ENCODE measurements around the gene HSFX4. TPM values are rescaled to one million over a fixed set of nuclear protein-coding genes. Genes with fewer than 3 reads are reported as not detected.
A peak's percentile ranks its signal among the peaks of the same experiment; 100 is the strongest.

HSFX4 gene
- total RNA-seq, 1 donor from 2014 or later, result not detected

DNA sequence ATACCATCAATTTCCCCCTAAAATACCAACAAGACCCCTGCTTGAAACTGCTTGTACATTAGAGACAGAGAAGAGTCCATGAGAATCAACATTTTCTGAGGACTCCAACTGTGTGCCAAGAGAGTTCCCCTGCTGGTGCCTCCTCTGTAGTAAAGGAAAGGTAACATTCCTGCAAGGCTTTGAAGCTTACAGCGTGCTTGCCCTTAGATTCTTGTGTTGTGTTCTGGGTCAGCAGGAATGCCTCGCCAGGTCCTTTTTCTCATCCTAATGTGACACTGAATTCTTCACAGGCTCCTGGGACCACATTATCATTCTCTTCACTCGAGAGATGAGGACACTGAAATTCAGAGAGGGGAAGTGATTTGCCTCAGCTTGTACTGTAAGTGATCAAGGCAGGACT, 18.6 kb downstream of the HSFX4 start:
- H3K27me3 Mint-ChIP-seq (ENCODE audit: unreplicated experiment), result peaks cover 2% of the 10 kb centered on the region
- H3K36me3 Mint-ChIP-seq (ENCODE audit: low read depth, unreplicated experiment), result peaks cover 14% of the 10 kb centered on the region
- TF ChIP-seq, protein P1, sequence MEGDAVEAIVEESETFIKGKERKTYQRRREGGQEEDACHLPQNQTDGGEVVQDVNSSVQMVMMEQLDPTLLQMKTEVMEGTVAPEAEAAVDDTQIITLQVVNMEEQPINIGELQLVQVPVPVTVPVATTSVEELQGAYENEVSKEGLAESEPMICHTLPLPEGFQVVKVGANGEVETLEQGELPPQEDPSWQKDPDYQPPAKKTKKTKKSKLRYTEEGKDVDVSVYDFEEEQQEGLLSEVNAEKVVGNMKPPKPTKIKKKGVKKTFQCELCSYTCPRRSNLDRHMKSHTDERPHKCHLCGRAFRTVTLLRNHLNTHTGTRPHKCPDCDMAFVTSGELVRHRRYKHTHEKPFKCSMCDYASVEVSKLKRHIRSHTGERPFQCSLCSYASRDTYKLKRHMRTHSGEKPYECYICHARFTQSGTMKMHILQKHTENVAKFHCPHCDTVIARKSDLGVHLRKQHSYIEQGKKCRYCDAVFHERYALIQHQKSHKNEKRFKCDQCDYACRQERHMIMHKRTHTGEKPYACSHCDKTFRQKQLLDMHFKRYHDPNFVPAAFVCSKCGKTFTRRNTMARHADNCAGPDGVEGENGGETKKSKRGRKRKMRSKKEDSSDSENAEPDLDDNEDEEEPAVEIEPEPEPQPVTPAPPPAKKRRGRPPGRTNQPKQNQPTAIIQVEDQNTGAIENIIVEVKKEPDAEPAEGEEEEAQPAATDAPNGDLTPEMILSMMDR (IDR thresholded peaks at IDR 0.05; ENCODE audit: unreplicated experiment), result no peak
- H3K27ac Mint-ChIP-seq (ENCODE audit: unreplicated experiment), result peak overlapping the region; percentile 42
- no peak for DNase-seq (ENCODE audit: low spot score)
- H3K4me3 Mint-ChIP-seq (ENCODE audit: unreplicated experiment), result no peak overlapping the region
- peaks cover 6% of the 10 kb centered on the region for H3K4me1 Mint-ChIP-seq (ENCODE audit: unreplicated experiment)
- no peaks in the 10 kb centered on the region for H3K9me3 Mint-ChIP-seq (ENCODE audit: unreplicated experiment)

DNA sequence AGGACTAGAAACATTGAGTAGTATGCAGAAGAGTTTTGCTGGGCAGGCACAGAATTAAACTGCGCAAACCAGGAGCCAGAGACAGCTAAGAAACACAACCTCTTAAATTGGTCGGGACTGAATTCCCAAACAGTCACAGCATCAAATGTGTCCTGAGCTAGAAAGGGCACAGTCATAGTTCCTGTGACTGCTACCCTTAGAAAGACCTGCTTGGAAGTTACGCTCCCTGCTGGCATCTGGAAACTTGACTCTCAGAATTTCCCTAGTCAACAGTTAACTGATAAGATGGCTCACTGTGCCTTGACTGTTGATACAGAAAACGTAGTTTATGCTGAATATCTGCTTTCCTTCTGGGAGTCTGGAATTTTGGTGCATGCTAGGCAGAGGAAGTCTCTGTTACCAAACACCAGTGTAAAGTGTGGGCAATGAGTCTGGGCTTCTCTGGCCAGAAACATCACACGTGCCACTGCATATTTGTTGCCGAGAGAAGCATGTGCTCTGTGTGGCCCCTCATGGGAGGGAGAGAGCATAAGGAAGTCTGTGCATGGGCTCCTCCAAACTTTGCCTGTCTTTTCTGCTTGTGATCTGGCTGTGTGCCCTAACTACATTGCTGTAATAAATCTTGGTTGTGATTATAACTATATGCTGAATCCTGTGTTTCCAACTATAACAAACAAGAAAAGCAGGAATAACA, 20.5 kb downstream of the HSFX4 start:
- Mint-ChIP-seq H3K27me3 (ENCODE audit: unreplicated experiment) (peaks cover 2% of the 10 kb centered on the region), H3K4me3 (ENCODE audit: unreplicated experiment) (no peak overlapping the region), H3K4me1 (ENCODE audit: unreplicated experiment) (peaks cover 2% of the 10 kb centered on the region), H3K27ac (ENCODE audit: unreplicated experiment) (peak overlapping the region; percentile 24), H3K9me3 (ENCODE audit: unreplicated experiment) (no peaks in the 10 kb centered on the region), H3K36me3 (ENCODE audit: low read depth, unreplicated experiment) (peaks cover 9% of the 10 kb centered on the region)
- TF ChIP-seq, protein P1 (IDR thresholded peaks at IDR 0.05; ENCODE audit: unreplicated experiment), result no peak
- DNase-seq (ENCODE audit: low spot score), result no peak

DNA sequence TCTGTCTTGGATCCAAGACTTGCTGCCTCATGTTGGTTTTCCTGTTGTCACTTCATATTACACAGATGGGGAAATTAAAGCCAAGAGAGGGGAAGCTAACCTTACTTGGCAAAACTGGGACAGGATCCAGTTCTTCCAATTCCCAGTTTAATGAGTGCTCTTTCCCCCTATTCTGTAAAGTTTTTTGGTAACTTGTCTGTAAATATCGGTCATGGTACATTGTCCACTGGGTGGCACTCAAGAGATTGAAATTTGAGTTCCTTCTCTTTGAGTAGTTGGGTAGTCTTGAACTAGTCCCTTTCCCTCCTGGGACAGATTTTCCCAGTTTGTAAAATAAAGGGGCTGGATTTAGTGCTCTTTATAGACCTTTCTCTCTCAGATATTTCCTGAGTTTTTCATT, 21.3 kb downstream of the HSFX4 start:
- Mint-ChIP-seq H3K9me3 (ENCODE audit: unreplicated experiment) (no peaks in the 10 kb centered on the region), H3K4me1 (ENCODE audit: unreplicated experiment) (peaks cover 2% of the 10 kb centered on the region), H3K27me3 (ENCODE audit: unreplicated experiment) (peaks cover 1% of the 10 kb centered on the region), H3K27ac (ENCODE audit: unreplicated experiment) (no peak overlapping the region), H3K36me3 (ENCODE audit: low read depth, unreplicated experiment) (peaks cover 9% of the 10 kb centered on the region), H3K4me3 (ENCODE audit: unreplicated experiment) (no peak overlapping the region)
- TF ChIP-seq, protein P1 (IDR thresholded peaks at IDR 0.05; ENCODE audit: unreplicated experiment), result peak; percentile 25
- no peak for DNase-seq (ENCODE audit: low spot score)

DNA sequence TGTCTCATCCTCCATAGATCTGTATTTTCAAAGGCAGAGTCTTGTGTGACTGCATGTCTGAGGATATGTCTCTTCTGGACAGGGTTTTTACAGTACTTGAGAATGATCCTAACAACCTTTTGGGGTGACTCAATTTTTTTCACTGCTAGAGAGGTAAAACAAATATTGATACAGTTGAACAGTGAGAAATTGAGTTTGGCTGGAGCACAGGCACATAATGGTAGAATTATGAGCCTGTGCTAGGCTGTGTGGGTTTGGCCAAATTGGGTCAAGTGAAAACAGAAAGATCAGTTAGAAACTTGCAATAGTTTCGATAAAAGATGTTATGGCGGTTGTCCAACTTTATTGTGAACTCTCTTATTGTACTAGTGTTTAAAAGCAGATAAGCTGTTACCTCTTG, 32.2 kb downstream of the HSFX4 start:
- TF ChIP-seq, protein P1 (IDR thresholded peaks at IDR 0.05; ENCODE audit: unreplicated experiment), result no peak
- no peaks in the 10 kb centered on the region for H3K4me1 Mint-ChIP-seq (ENCODE audit: unreplicated experiment)
- no peaks in the 10 kb centered on the region for H3K9me3 Mint-ChIP-seq (ENCODE audit: unreplicated experiment)
- no peaks in the 10 kb centered on the region for H3K27me3 Mint-ChIP-seq (ENCODE audit: unreplicated experiment)
- H3K27ac Mint-ChIP-seq (ENCODE audit: unreplicated experiment), result no peak overlapping the region
- DNase-seq (ENCODE audit: low spot score), result no peak
- no peak overlapping the region for H3K4me3 Mint-ChIP-seq (ENCODE audit: unreplicated experiment)
- peaks cover 4% of the 10 kb centered on the region for H3K36me3 Mint-ChIP-seq (ENCODE audit: low read depth, unreplicated experiment)

DNA sequence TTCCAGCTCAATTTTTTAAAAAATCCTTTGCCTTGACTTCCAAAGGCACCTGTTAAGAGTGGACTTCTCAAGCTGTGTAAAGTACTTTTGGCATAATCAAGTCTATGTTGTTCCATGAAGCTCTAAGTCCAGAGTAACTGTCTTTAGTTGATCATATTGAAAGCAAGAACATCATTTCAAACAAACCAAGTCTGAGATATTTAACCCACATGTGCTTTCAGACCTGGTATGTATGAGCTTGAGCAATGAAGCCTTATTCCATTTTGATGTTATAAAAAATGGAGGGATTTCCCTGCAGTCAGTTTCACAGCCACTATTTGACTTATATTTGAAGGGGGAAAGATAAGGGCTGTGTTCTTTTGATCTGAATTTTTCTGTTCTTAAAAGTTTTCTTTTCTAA, 32.6 kb downstream of the HSFX4 start:
- no peaks in the 10 kb centered on the region for H3K27me3 Mint-ChIP-seq (ENCODE audit: unreplicated experiment)
- no peaks in the 10 kb centered on the region for H3K9me3 Mint-ChIP-seq (ENCODE audit: unreplicated experiment)
- H3K4me1 Mint-ChIP-seq (ENCODE audit: unreplicated experiment), result no peaks in the 10 kb centered on the region
- DNase-seq (ENCODE audit: low spot score), result no peak
- no peak overlapping the region for H3K27ac Mint-ChIP-seq (ENCODE audit: unreplicated experiment)
- H3K4me3 Mint-ChIP-seq (ENCODE audit: unreplicated experiment), result no peak overlapping the region
- TF ChIP-seq, protein P1 (IDR thresholded peaks at IDR 0.05; ENCODE audit: unreplicated experiment), result no peak
- H3K36me3 Mint-ChIP-seq (ENCODE audit: low read depth, unreplicated experiment), result peaks cover 4% of the 10 kb centered on the region

Data from endothelial cell (in vitro differentiated cells).